Measurements from ENCODE around the gene SUOX. TPM values are rescaled to one million over a fixed set of nuclear protein-coding genes. Genes with fewer than 3 reads are reported as not detected.

SUOX gene
- total RNA-seq, 2 experiments from 2014 or later, result 2.9 to 3.4 TPM

Other genes starting within 250 kb of the SUOX start
- gene SARNP, start 179.6 kb upstream of the SUOX start, total RNA-seq, result 100 to 1,000 TPM; 111 to 114 TPM
- gene ORMDL2, start 179.2 kb upstream of the SUOX start, total RNA-seq, result 10 to 100 TPM; 29.4 to 35.6 TPM
- gene DNAJC14, start 167.7 kb upstream of the SUOX start, total RNA-seq, result 10 to 100 TPM; 29.9 to 31.1 TPM
- not detected for gene MMP19, start 154.3 kb upstream of the SUOX start, total RNA-seq
- gene PYM1, start 69.4 kb upstream of the SUOX start, total RNA-seq, result 10 to 100 TPM; 24.6 to 30.2 TPM
- gene DGKA, start 66.1 kb upstream of the SUOX start, total RNA-seq, result 100 to 1,000 TPM; 341 to 385 TPM
- 1 to 10 TPM in 1 of 2 experiments, under 1 TPM in 1; 0.86 to 1.2 TPM for gene PMEL, start 31.2 kb upstream of the SUOX start, total RNA-seq
- gene CDK2, start 30.4 kb upstream of the SUOX start, total RNA-seq, result 100 to 1,000 TPM; 104 to 149 TPM
- gene RAB5B, start 23.2 kb upstream of the SUOX start, total RNA-seq, result 10 to 100 TPM; 33.2 to 35.1 TPM
- gene IKZF4, start 23.8 kb downstream of the SUOX start, total RNA-seq, result 10 to 100 TPM; 14.9 to 16.3 TPM
- gene RPS26, start 44.6 kb downstream of the SUOX start, total RNA-seq, result 10 to 100 TPM; 33.9 to 64.0 TPM
- gene ERBB3, start 82.9 kb downstream of the SUOX start, total RNA-seq, result under 1 TPM; 0.32 to 0.57 TPM
- 100 to 1,000 TPM; 446 to 695 TPM for gene PA2G4, start 107.3 kb downstream of the SUOX start, total RNA-seq
- gene RPL41, start 119.4 kb downstream of the SUOX start, total RNA-seq, result 1,000 to 10,000 TPM; 5,101 to 9,949 TPM
- gene ZC3H10, start 121.0 kb downstream of the SUOX start, total RNA-seq, result 1 to 10 TPM; 6.4 to 6.5 TPM
- gene ESYT1, start 131.0 kb downstream of the SUOX start, total RNA-seq, result 100 to 1,000 TPM; 132 to 160 TPM
- 10 to 100 TPM; 76.3 to 79.3 TPM for gene MYL6B, start 155.3 kb downstream of the SUOX start, total RNA-seq
- gene MYL6, start 161.1 kb downstream of the SUOX start, total RNA-seq, result 100 to 1,000 TPM; 692 to 918 TPM
- 100 to 1,000 TPM in 1 of 2 experiments, 10 to 100 TPM in 1; 96.9 to 123 TPM for gene SMARCC2, start 192.2 kb downstream of the SUOX start, total RNA-seq
- gene RNF41, start 224.6 kb downstream of the SUOX start, total RNA-seq, result 10 to 100 TPM; 25.2 to 28.8 TPM
- gene NABP2, start 227.1 kb downstream of the SUOX start, total RNA-seq, result 10 to 100 TPM; 69.1 to 76.0 TPM
- gene SLC39A5, start 232.8 kb downstream of the SUOX start, total RNA-seq, result 1 to 10 TPM in 1 of 2 experiments, under 1 TPM in 1; 0.53 to 1.3 TPM

All from activated CD4-positive, alpha-beta T cell treated with anti-CD3 and anti-CD28 coated beads for 36 hours (primary cell).